HFF-Myc (cell line): ENCODE results near the gene PRKCE.

Experiments used
- DNase-seq: peaks from one replicate; pipeline ENCODE4 v3.0.0-alpha.2; 2011; ENCODE audit warnings: low read depth; ENCODE audit errors: extremely low read depth
- H3K4me3 ChIP-seq: replicated peaks from 2 replicates; pipeline ENCODE4 v1.5.1; 2011; ENCODE audit warnings: low read depth, mild to moderate bottlenecking, control low read depth, low read length
- TF ChIP-seq, protein P1 (sequence below): IDR thresholded peaks from 2 replicates; pipeline ENCODE4 v1.5.1; 2012; ENCODE audit warnings: mild to moderate bottlenecking, low read depth, low read length, control low read depth; ENCODE audit errors: missing control alignments

Gene PRKCE

GRCh38 chr2:45849491-45850283, 198.2 kb downstream of the PRKCE start:
- peak; percentile 94 for DNase-seq
- TF ChIP-seq, protein P1, sequence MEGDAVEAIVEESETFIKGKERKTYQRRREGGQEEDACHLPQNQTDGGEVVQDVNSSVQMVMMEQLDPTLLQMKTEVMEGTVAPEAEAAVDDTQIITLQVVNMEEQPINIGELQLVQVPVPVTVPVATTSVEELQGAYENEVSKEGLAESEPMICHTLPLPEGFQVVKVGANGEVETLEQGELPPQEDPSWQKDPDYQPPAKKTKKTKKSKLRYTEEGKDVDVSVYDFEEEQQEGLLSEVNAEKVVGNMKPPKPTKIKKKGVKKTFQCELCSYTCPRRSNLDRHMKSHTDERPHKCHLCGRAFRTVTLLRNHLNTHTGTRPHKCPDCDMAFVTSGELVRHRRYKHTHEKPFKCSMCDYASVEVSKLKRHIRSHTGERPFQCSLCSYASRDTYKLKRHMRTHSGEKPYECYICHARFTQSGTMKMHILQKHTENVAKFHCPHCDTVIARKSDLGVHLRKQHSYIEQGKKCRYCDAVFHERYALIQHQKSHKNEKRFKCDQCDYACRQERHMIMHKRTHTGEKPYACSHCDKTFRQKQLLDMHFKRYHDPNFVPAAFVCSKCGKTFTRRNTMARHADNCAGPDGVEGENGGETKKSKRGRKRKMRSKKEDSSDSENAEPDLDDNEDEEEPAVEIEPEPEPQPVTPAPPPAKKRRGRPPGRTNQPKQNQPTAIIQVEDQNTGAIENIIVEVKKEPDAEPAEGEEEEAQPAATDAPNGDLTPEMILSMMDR, result no peak
- H3K4me3 ChIP-seq, result no peak overlapping the region

DNA sequence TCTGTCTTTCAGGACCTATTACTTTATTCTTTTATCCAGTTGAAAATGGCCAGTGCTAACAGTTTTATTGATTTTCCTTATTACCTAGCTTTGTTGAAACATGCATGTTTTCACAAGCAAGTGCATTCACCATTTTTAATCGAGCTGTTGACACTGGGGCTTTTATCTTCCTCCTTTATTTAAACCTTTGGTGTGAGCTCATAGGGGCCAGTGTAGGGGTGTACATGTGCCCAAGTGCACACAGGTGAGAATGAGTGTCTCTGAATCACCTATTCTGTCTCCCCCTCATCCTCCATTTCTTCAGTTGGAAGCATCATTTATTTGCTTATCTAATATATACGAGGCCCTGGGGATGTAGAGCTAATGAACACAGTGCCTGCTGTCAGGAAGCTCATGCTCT, 199.1 kb downstream of the PRKCE start:
- H3K4me3 ChIP-seq, result no peak overlapping the region
- TF ChIP-seq, protein P1, result no peak
- DNase-seq, result no peak

GRCh38 chr2:45851111-45851510, 199.6 kb downstream of the PRKCE start:
- no peak overlapping the region for H3K4me3 ChIP-seq
- DNase-seq, result no peak
- TF ChIP-seq, protein P1, result no peak

GRCh38 chr2:45851576-45852304, 200.3 kb downstream of the PRKCE start:
- no peak overlapping the region for H3K4me3 ChIP-seq
- TF ChIP-seq, protein P1, result no peak
- DNase-seq, result peak; percentile 36

GRCh38 chr2:45852450-45853150, 201.1 kb downstream of the PRKCE start:
- TF ChIP-seq, protein P1, result no peak
- DNase-seq, result no peak
- no peak overlapping the region for H3K4me3 ChIP-seq

- DNase-seq, result peak; percentile 64
- TF ChIP-seq, protein P1, result no peak
- H3K4me3 ChIP-seq, result no peak overlapping the region
These were observed 203.9 kb downstream of the PRKCE start for GRCh38 chr2:45855374-45855773.
